ENCODE measurements around the gene COP1. TPM values are rescaled to one million over a fixed set of nuclear protein-coding genes. Genes with fewer than 3 reads are reported as not detected.
"Not testable (repeated sequence)": the region's sequence is repeated elsewhere in the genome, so short reads cannot be mapped to it uniquely, and the experiment has no call there.

The COP1 gene
- total RNA-seq, result 76.7 TPM

GRCh38 chr1:176206961-176207902, at the start of gene COP1:
Gene COP1, minus strand, starts transcription at chr1:176207286. Its CDS starts 308 bp downstream, at chr1:176206978.
- peak within 1 kb of the TSS; percentile 90 for H3K27ac ChIP-seq (ENCODE audit: low read depth, low read length)
- peak within 1 kb of the TSS; percentile 82 to 100 (median 84) for H3K4me3 ChIP-seq (ENCODE audit: low read length in 3 of 3)
- H3K9me3 ChIP-seq (ENCODE audit: control insufficient read depth in 3 of 3, low read length in 3 of 3), result no peaks in the 10 kb centered on the region
- H3K4me1 ChIP-seq (ENCODE audit: control insufficient read depth in 3 of 3, insufficient read depth in 3 of 3, low read length in 3 of 3), result peaks cover 19 to 35% (median 23%) of the 10 kb centered on the region in 3 donors
- H3K36me3 ChIP-seq (ENCODE audit: control insufficient read depth in 3 of 3, insufficient read depth in 3 of 3, low read length in 3 of 3), result no peaks in the 10 kb centered on the region
- H3K27me3 ChIP-seq (ENCODE audit: control insufficient read depth in 3 of 3, insufficient read depth in 3 of 3, low read length in 3 of 3), result no peaks in the 10 kb centered on the region
- peak within 1 kb of the TSS; percentile 86 to 93 (median 87) for H3K9ac ChIP-seq (ENCODE audit: low read depth in 1 of 3, low read length in 3 of 3)

DNA sequence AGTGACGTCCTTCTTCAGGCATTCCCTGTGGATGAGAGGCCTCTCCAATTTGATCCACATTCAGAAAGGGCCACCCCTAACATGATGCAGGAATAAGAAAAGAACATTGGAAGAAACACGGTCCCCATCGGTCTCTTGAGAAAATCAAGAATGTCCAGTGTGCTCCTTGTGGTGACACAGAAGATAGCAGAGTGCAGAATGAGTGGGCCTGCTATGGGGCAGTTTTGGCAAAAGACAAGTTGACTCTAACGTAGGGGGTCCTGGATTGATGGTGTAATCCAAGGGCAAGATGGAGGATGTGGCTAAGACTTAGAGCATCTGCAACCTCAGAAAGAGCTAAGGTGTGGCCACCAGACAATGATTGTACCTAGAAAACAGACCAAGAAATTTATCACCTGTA, 45.1 kb upstream of the COP1 start:
- Histone ChIP-seq H3K27ac (ENCODE audit: low read depth, low read length) (no peak overlapping the region), H3K36me3 (ENCODE audit: control insufficient read depth in 3 of 3, insufficient read depth in 3 of 3, low read length in 3 of 3) (no peaks in the 10 kb centered on the region), H3K9me3 (ENCODE audit: control insufficient read depth in 3 of 3, low read length in 3 of 3) (no peaks in the 10 kb centered on the region), H3K9ac (ENCODE audit: low read depth in 1 of 3, low read length in 3 of 3) (no peak overlapping the region), H3K27me3 (ENCODE audit: control insufficient read depth in 3 of 3, insufficient read depth in 3 of 3, low read length in 3 of 3) (no peaks in the 10 kb centered on the region), H3K4me3 (ENCODE audit: low read length in 3 of 3) (no peak overlapping the region), H3K4me1 (ENCODE audit: control insufficient read depth in 3 of 3, insufficient read depth in 3 of 3, low read length in 3 of 3) (no peaks in the 10 kb centered on the region)

GRCh38 chr1:176244851-176245250, 37.8 kb upstream of the COP1 start:
- Histone ChIP-seq H3K4me1 (ENCODE audit: control insufficient read depth in 3 of 3, insufficient read depth in 3 of 3, low read length in 3 of 3) (no peaks in the 10 kb centered on the region), H3K9me3 (ENCODE audit: control insufficient read depth in 3 of 3, low read length in 3 of 3) (no peaks in the 10 kb centered on the region), H3K36me3 (ENCODE audit: control insufficient read depth in 3 of 3, insufficient read depth in 3 of 3, low read length in 3 of 3) (no peaks in the 10 kb centered on the region), H3K27me3 (ENCODE audit: control insufficient read depth in 3 of 3, insufficient read depth in 3 of 3, low read length in 3 of 3) (no peaks in the 10 kb centered on the region), H3K27ac (ENCODE audit: low read depth, low read length) (no peak overlapping the region), H3K9ac (ENCODE audit: low read depth in 1 of 3, low read length in 3 of 3) (no peak overlapping the region), H3K4me3 (ENCODE audit: low read length in 3 of 3) (no peak overlapping the region)

DNA sequence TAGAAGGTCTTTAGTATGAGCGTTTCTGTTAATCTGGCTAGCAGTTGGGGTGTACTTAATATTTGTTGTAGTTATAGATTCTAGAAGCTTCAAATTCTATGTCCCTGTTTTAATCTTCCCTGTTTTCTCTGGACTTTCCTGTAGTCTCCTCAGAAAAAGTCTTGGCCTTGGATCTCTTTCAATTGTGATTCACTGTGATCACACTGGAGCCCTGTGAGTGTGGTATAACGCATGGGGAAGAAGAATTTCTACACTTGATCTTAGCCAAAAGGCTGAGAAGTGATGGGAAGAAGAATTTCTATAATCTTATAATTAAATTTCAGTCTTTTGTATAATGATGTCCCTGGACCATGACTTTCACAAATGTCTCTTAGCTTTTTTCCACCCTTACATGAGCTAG, 36.7 kb upstream of the COP1 start:
- Histone ChIP-seq H3K9ac (ENCODE audit: low read depth in 1 of 3, low read length in 3 of 3) (no peak overlapping the region), H3K27ac (ENCODE audit: low read depth, low read length) (no peak overlapping the region), H3K36me3 (ENCODE audit: control insufficient read depth in 3 of 3, insufficient read depth in 3 of 3, low read length in 3 of 3) (no peaks in the 10 kb centered on the region), H3K4me1 (ENCODE audit: control insufficient read depth in 3 of 3, insufficient read depth in 3 of 3, low read length in 3 of 3) (no peaks in the 10 kb centered on the region), H3K27me3 (ENCODE audit: control insufficient read depth in 3 of 3, insufficient read depth in 3 of 3, low read length in 3 of 3) (no peaks in the 10 kb centered on the region), H3K9me3 (ENCODE audit: control insufficient read depth in 3 of 3, low read length in 3 of 3) (no peaks in the 10 kb centered on the region), H3K4me3 (ENCODE audit: low read length in 3 of 3) (no peak overlapping the region)

- Histone ChIP-seq H3K27me3 (ENCODE audit: control insufficient read depth in 3 of 3, insufficient read depth in 3 of 3, low read length in 3 of 3) (no peaks in the 10 kb centered on the region), H3K27ac (ENCODE audit: low read depth, low read length) (no peak overlapping the region), H3K4me1 (ENCODE audit: control insufficient read depth in 3 of 3, insufficient read depth in 3 of 3, low read length in 3 of 3) (no peaks in the 10 kb centered on the region), H3K36me3 (ENCODE audit: control insufficient read depth in 3 of 3, insufficient read depth in 3 of 3, low read length in 3 of 3) (no peaks in the 10 kb centered on the region), H3K9me3 (ENCODE audit: control insufficient read depth in 3 of 3, low read length in 3 of 3) (no peaks in the 10 kb centered on the region), H3K4me3 (ENCODE audit: low read length in 3 of 3) (no peak overlapping the region), H3K9ac (ENCODE audit: low read depth in 1 of 3, low read length in 3 of 3) (no peak overlapping the region)
These were observed 34.4 kb upstream of the COP1 start for GRCh38 chr1:176241385-176242015.

GRCh38 chr1:176233657-176234056, 26.6 kb upstream of the COP1 start:
- H3K4me1 ChIP-seq (ENCODE audit: control insufficient read depth in 3 of 3, insufficient read depth in 3 of 3, low read length in 3 of 3); H3K27ac ChIP-seq (ENCODE audit: low read depth, low read length); H3K27me3 ChIP-seq (ENCODE audit: control insufficient read depth in 3 of 3, insufficient read depth in 3 of 3, low read length in 3 of 3): not testable (repeated sequence)

GRCh38 chr1:176227579-176227978, 20.5 kb upstream of the COP1 start:
- Histone ChIP-seq H3K27ac (ENCODE audit: low read depth, low read length) (no peak overlapping the region), H3K4me1 (ENCODE audit: control insufficient read depth in 3 of 3, insufficient read depth in 3 of 3, low read length in 3 of 3) (no peaks in the 10 kb centered on the region), H3K4me3 (ENCODE audit: low read length in 3 of 3) (no peak overlapping the region), H3K9me3 (ENCODE audit: control insufficient read depth in 3 of 3, low read length in 3 of 3) (no peaks in the 10 kb centered on the region), H3K36me3 (ENCODE audit: control insufficient read depth in 3 of 3, insufficient read depth in 3 of 3, low read length in 3 of 3) (no peaks in the 10 kb centered on the region), H3K27me3 (ENCODE audit: control insufficient read depth in 3 of 3, insufficient read depth in 3 of 3, low read length in 3 of 3) (no peaks in the 10 kb centered on the region), H3K9ac (ENCODE audit: low read depth in 1 of 3, low read length in 3 of 3) (no peak overlapping the region)

More at GRCh38 chr1:176233657-176234056, 26.6 kb upstream of the COP1 start:
- H3K36me3 ChIP-seq (ENCODE audit: control insufficient read depth in 3 of 3, insufficient read depth in 3 of 3, low read length in 3 of 3); H3K4me3 ChIP-seq (ENCODE audit: low read length in 3 of 3); H3K9ac ChIP-seq (ENCODE audit: low read depth in 1 of 3, low read length in 3 of 3); H3K9me3 ChIP-seq (ENCODE audit: control insufficient read depth in 3 of 3, low read length in 3 of 3): not testable (repeated sequence)

GRCh38 chr1:176225911-176226310, 18.8 kb upstream of the COP1 start:
- H3K9ac ChIP-seq (ENCODE audit: low read depth in 1 of 3, low read length in 3 of 3), result no peak overlapping the region

DNA sequence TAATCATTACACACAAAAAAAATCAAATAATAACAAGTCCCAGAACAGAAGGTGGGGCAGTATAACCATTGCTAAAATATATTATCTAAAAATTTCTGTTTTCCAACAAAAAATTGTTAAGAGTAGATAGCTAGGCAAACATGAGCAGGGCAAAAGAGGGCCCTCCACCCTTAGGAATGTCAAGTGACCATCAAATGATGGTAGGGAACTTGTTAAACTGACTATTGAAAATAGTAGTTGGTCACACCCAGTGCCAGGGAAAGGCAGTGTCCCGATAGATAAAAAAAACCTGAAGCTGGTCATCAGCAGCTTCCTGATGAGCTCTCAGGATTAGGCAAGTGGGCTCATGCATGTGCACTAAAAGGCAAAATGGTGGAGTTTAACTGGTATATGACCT, 18.4 kb upstream of the COP1 start:
- Histone ChIP-seq H3K9ac (ENCODE audit: low read depth in 1 of 3, low read length in 3 of 3) (no peak overlapping the region), H3K4me1 (ENCODE audit: control insufficient read depth in 3 of 3, insufficient read depth in 3 of 3, low read length in 3 of 3) (no peaks in the 10 kb centered on the region), H3K27ac (ENCODE audit: low read depth, low read length) (no peak overlapping the region), H3K9me3 (ENCODE audit: control insufficient read depth in 3 of 3, low read length in 3 of 3) (no peaks in the 10 kb centered on the region), H3K4me3 (ENCODE audit: low read length in 3 of 3) (no peak overlapping the region), H3K27me3 (ENCODE audit: control insufficient read depth in 3 of 3, insufficient read depth in 3 of 3, low read length in 3 of 3) (no peaks in the 10 kb centered on the region), H3K36me3 (ENCODE audit: control insufficient read depth in 3 of 3, insufficient read depth in 3 of 3, low read length in 3 of 3) (no peaks in the 10 kb centered on the region)

More at GRCh38 chr1:176225911-176226310, 18.8 kb upstream of the COP1 start:
- no peaks in the 10 kb centered on the region for H3K4me1 ChIP-seq (ENCODE audit: control insufficient read depth in 3 of 3, insufficient read depth in 3 of 3, low read length in 3 of 3)
- no peaks in the 10 kb centered on the region for H3K36me3 ChIP-seq (ENCODE audit: control insufficient read depth in 3 of 3, insufficient read depth in 3 of 3, low read length in 3 of 3)
- H3K9me3 ChIP-seq (ENCODE audit: control insufficient read depth in 3 of 3, low read length in 3 of 3), result no peaks in the 10 kb centered on the region
- no peak overlapping the region for H3K27ac ChIP-seq (ENCODE audit: low read depth, low read length)
- no peak overlapping the region for H3K4me3 ChIP-seq (ENCODE audit: low read length in 3 of 3)
- no peaks in the 10 kb centered on the region for H3K27me3 ChIP-seq (ENCODE audit: control insufficient read depth in 3 of 3, insufficient read depth in 3 of 3, low read length in 3 of 3)

- H3K36me3 ChIP-seq (ENCODE audit: control insufficient read depth in 3 of 3, insufficient read depth in 3 of 3, low read length in 3 of 3), result no peaks in the 10 kb centered on the region
- no peak overlapping the region for H3K27ac ChIP-seq (ENCODE audit: low read depth, low read length)
- H3K4me3 ChIP-seq (ENCODE audit: low read length in 3 of 3), result no peak overlapping the region
- H3K27me3 ChIP-seq (ENCODE audit: control insufficient read depth in 3 of 3, insufficient read depth in 3 of 3, low read length in 3 of 3), result no peaks in the 10 kb centered on the region
- H3K9ac ChIP-seq (ENCODE audit: low read depth in 1 of 3, low read length in 3 of 3), result no peak overlapping the region
- H3K4me1 ChIP-seq (ENCODE audit: control insufficient read depth in 3 of 3, insufficient read depth in 3 of 3, low read length in 3 of 3), result no peaks in the 10 kb centered on the region
- no peaks in the 10 kb centered on the region for H3K9me3 ChIP-seq (ENCODE audit: control insufficient read depth in 3 of 3, low read length in 3 of 3)
These were observed 15.1 kb upstream of the COP1 start for GRCh38 chr1:176222196-176222595.
